HEK293 (cell line): ENCODE data around the gene NTRK3.

Experiments
- CTCF ChIA-PET: fragments of 350-600 bp; formaldehyde crosslinking; extraction: SDS; loops from one replicate; lab custom pipeline; 2021; ENCODE audit warnings: antibody characterized with exemption; lab: Yijun Ruan, JAX
- POLR2A ChIA-PET: fragments of 300-600 bp; formaldehyde crosslinking; extraction: SDS; loops from one replicate; lab custom pipeline; 2020; ENCODE audit warnings: antibody characterized with exemption, inconsistent platforms; lab: Yijun Ruan, JAX
- H3K27ac ChIP-seq: fragments of 200-500 bp; sonication (Bioruptor generic); 2 replicates; pipeline ENCODE4 v1.5.1; 2014; ENCODE audit warnings: low read depth, low read length, control low read depth, inconsistent platforms; ENCODE audit errors: extremely low read depth
- H3K36me3 ChIP-seq, 2 experiments: fragments of 200-500 bp in 1 of 2; sonication (Bioruptor generic) in 1 of 2; 1 replicate in 1 of 2; 2 replicates in 1 of 2; pipeline ENCODE4 v1.5.1; 2014 to 2017; ENCODE audit warnings: inconsistent platforms in 2 of 2, low read length in 2 of 2; ENCODE audit not compliant: control insufficient read depth in 2 of 2, insufficient read depth in 1 of 2
- H3K4me1 ChIP-seq: fragments of 200-500 bp; sonication (Bioruptor generic); 2 replicates; pipeline ENCODE4 v1.5.1; 2014; ENCODE audit warnings: mild to moderate bottlenecking, low read length, inconsistent platforms; ENCODE audit not compliant: control insufficient read depth, insufficient read depth
- H3K4me3 ChIP-seq: 2 replicates; pipeline ENCODE4 v1.5.1; 2011; ENCODE audit warnings: low read depth, mild to moderate bottlenecking, control low read depth, low read length, moderate library complexity
- H3K9me3 ChIP-seq: fragments of 200-500 bp; sonication (Bioruptor generic); 2 replicates; pipeline ENCODE4 v1.5.1; 2014; ENCODE audit warnings: low read depth, low read length, inconsistent platforms; ENCODE audit not compliant: control insufficient read depth, insufficient read depth
- GLI4 ChIP-seq: fragments of 450-650 bp; formaldehyde crosslinking; IDR thresholded peaks from 2 replicates; pipeline ENCODE4 v1.5.1; 2016; ENCODE audit warnings: missing biosample characterization, missing genetic modification characterization
- MEIS1 ChIP-seq: sonication (generic); formaldehyde crosslinking; IDR thresholded peaks from 2 replicates; pipeline ENCODE4 v1.8.1; 2022; ENCODE audit warnings: missing genetic modification reagents, mild to moderate bottlenecking, borderline replicate concordance
- OVOL3 ChIP-seq: fragments of 450-650 bp; formaldehyde crosslinking; IDR thresholded peaks from 2 replicates; pipeline ENCODE4 v1.5.1; 2016; ENCODE audit warnings: missing biosample characterization, missing genetic modification characterization
- PRDM2 ChIP-seq: fragments of 450-650 bp; formaldehyde crosslinking; IDR thresholded peaks from 2 replicates; pipeline ENCODE4 v1.5.1; 2016; ENCODE audit warnings: missing biosample characterization, missing genetic modification characterization, borderline replicate concordance
- PRDM6 ChIP-seq: fragments of 450-650 bp; formaldehyde crosslinking; IDR thresholded peaks from 2 replicates; pipeline ENCODE4 v1.5.1; 2017; ENCODE audit warnings: missing biosample characterization, missing genetic modification characterization
- SP7 ChIP-seq: fragments of 450-650 bp; formaldehyde crosslinking; IDR thresholded peaks from 2 replicates; pipeline ENCODE4 v1.5.1; 2016; ENCODE audit warnings: missing biosample characterization, missing genetic modification characterization
- ZBTB20 ChIP-seq: fragments of 450-650 bp; formaldehyde crosslinking; IDR thresholded peaks from 2 replicates; pipeline ENCODE4 v1.5.1; 2016; ENCODE audit warnings: missing biosample characterization, missing genetic modification characterization
- ZFHX2 ChIP-seq: fragments of 450-650 bp; formaldehyde crosslinking; conservative IDR thresholded peaks from 2 replicates; pipeline ENCODE4 v1.5.1; 2016; ENCODE audit warnings: missing biosample characterization, missing genetic modification characterization
- ZFP3 ChIP-seq: fragments of 450-650 bp; formaldehyde crosslinking; IDR thresholded peaks from 2 replicates; pipeline ENCODE4 v1.5.1; 2016; ENCODE audit warnings: low read depth, missing biosample characterization, missing genetic modification characterization
- ZNF140 ChIP-seq: fragments of 450-650 bp; formaldehyde crosslinking; IDR thresholded peaks from 2 replicates; pipeline ENCODE4 v1.5.1; 2016; ENCODE audit warnings: missing biosample characterization, missing genetic modification characterization
- ZNF155 ChIP-seq: fragments of 450-650 bp; formaldehyde crosslinking; IDR thresholded peaks from 2 replicates; pipeline ENCODE4 v1.5.1; 2016; ENCODE audit warnings: missing biosample characterization, missing genetic modification characterization
- ZNF221 ChIP-seq: fragments of 450-650 bp; formaldehyde crosslinking; IDR thresholded peaks from 2 replicates; pipeline ENCODE4 v1.5.1; 2017; ENCODE audit warnings: missing biosample characterization, missing genetic modification characterization, borderline replicate concordance
- ZNF335 ChIP-seq: fragments of 450-650 bp; formaldehyde crosslinking; conservative IDR thresholded peaks from 2 replicates; pipeline ENCODE4 v1.5.1; 2016; ENCODE audit warnings: missing biosample characterization, missing genetic modification characterization
- ZNF350 ChIP-seq: fragments of 450-650 bp; formaldehyde crosslinking; IDR thresholded peaks from 2 replicates; pipeline ENCODE4 v1.5.0; 2017; ENCODE audit warnings: missing biosample characterization, mild to moderate bottlenecking, missing genetic modification characterization
- ZNF394 ChIP-seq: fragments of 450-650 bp; formaldehyde crosslinking; IDR thresholded peaks from 2 replicates; pipeline ENCODE4 v1.5.1; 2016; ENCODE audit warnings: missing biosample characterization, missing genetic modification characterization, mild to moderate bottlenecking, moderate library complexity, borderline replicate concordance
- ZNF449 ChIP-seq: fragments of 450-650 bp; formaldehyde crosslinking; IDR thresholded peaks from 2 replicates; pipeline ENCODE4 v1.5.1; 2017; ENCODE audit warnings: missing biosample characterization, mild to moderate bottlenecking, missing genetic modification characterization, moderate library complexity
- ZNF530 ChIP-seq: fragments of 450-650 bp; formaldehyde crosslinking; IDR thresholded peaks from 2 replicates; pipeline ENCODE4 v1.5.1; 2016; ENCODE audit warnings: low read depth, missing biosample characterization, missing genetic modification characterization
- ZNF560 ChIP-seq: fragments of 450-650 bp; formaldehyde crosslinking; IDR thresholded peaks from 2 replicates; pipeline ENCODE4 v1.5.1; 2017; ENCODE audit warnings: missing biosample characterization, missing genetic modification characterization, borderline replicate concordance
- ZNF623 ChIP-seq: fragments of 450-650 bp; formaldehyde crosslinking; IDR thresholded peaks from 2 replicates; pipeline ENCODE4 v1.5.1; 2016; ENCODE audit warnings: missing biosample characterization, missing genetic modification characterization
- ZNF629 ChIP-seq: fragments of 450-650 bp; formaldehyde crosslinking; IDR thresholded peaks from 2 replicates; pipeline ENCODE4 v1.5.1; 2017; ENCODE audit warnings: missing biosample characterization, missing genetic modification characterization
- ZNF670 ChIP-seq: fragments of 450-650 bp; formaldehyde crosslinking; IDR thresholded peaks from 2 replicates; pipeline ENCODE4 v1.5.1; 2016; ENCODE audit warnings: missing biosample characterization, missing genetic modification characterization, low read depth
- ZNF791 ChIP-seq: fragments of 450-650 bp; formaldehyde crosslinking; IDR thresholded peaks from 2 replicates; pipeline ENCODE4 v1.5.1; 2016; ENCODE audit warnings: missing biosample characterization, missing genetic modification characterization
- ZSCAN18 ChIP-seq: fragments of 450-650 bp; formaldehyde crosslinking; IDR thresholded peaks from 2 replicates; pipeline ENCODE4 v1.5.1; 2016; ENCODE audit warnings: missing biosample characterization, missing genetic modification characterization

Gene NTRK3

GRCh38 chr15:88127432-88127790 is 129.1 kb downstream of the NTRK3 start (continued):
- no peak for TF ChIP-seq MEIS1 (CRISPR knock-in tag)
- TF ChIP-seq ZNF335 (tag by site-specific recombination) = no peak
- no peak for TF ChIP-seq SP7 (tag by site-specific recombination)
- no peak for TF ChIP-seq ZFHX2 (tag by site-specific recombination)
- no peak for TF ChIP-seq ZNF670 (tag by site-specific recombination)

GRCh38 chr15:88126695-88127431 is 129.7 kb downstream of the NTRK3 start:
- Histone ChIP-seq H3K9me3 (no peaks in the 10 kb centered on the region), H3K4me1 (no peaks in the 10 kb centered on the region), H3K27ac (no peak overlapping the region), H3K36me3 (no peaks in the 10 kb centered on the region), H3K4me3 (no peak overlapping the region)
- TF ChIP-seq ZNF449 (tag by site-specific recombination) = no peak
- TF ChIP-seq ZNF629 = no peak
- TF ChIP-seq GLI4 (tag by site-specific recombination) = no peak
- TF ChIP-seq OVOL3 (tag by site-specific recombination) = no peak
- no peak for TF ChIP-seq ZNF221 (tag by site-specific recombination)
- TF ChIP-seq ZFP3 = no peak
- TF ChIP-seq PRDM2 = no peak
- no peak for TF ChIP-seq ZBTB20 (tag by site-specific recombination)
- CTCF ChIA-PET = interaction anchor here (0.7 kb wide), 1 partner anchor 18 kb away, joined by 4 read pairs; no protein-coding TSS in a partner anchor
- POLR2A ChIA-PET = no interaction called here

- H3K4me3 ChIP-seq = no peak overlapping the region
- H3K36me3 ChIP-seq = no peaks in the 10 kb centered on the region
- H3K4me1 ChIP-seq = no peaks in the 10 kb centered on the region
- no peaks in the 10 kb centered on the region for H3K9me3 ChIP-seq
- H3K27ac ChIP-seq = no peak overlapping the region
- ChIA-PET POLR2A (no interaction called here), CTCF (interaction anchor here (0.5 to 1.2 kb wide), 2 partner anchors 119 to 164 kb away, joined by 4 to 5 read pairs; no protein-coding TSS in a partner anchor)
- no peak for TF ChIP-seq ZNF350 (tag by site-specific recombination)
- TF ChIP-seq GLI4 (tag by site-specific recombination) = no peak
- no peak for TF ChIP-seq ZNF560 (tag by site-specific recombination)
- TF ChIP-seq ZNF791 (tag by site-specific recombination) = no peak
- no peak for TF ChIP-seq ZNF155 (tag by site-specific recombination)
- no peak for TF ChIP-seq ZNF140 (tag by site-specific recombination)
- TF ChIP-seq ZNF530 = no peak
- no peak for TF ChIP-seq PRDM6
- no peak for TF ChIP-seq ZNF623 (tag by site-specific recombination)
- no peak for TF ChIP-seq ZNF394 (tag by site-specific recombination)
- TF ChIP-seq ZSCAN18 = no peak
These were observed 131.0 kb downstream of the NTRK3 start for GRCh38 chr15:88125576-88125975.
